IPS DF 19.7 (cell line): Measurements from ENCODE around the gene MLPH.
"Not testable (repeated sequence)": the region's sequence is repeated elsewhere in the genome, so short reads cannot be mapped to it uniquely, and the experiment has no call there.

Experiments
- DNase-seq: peaks from one replicate; pipeline ENCODE4 v3.0.0-alpha.2; 2013; ENCODE audit warnings: low read depth, low spot score

The MLPH gene

DNA sequence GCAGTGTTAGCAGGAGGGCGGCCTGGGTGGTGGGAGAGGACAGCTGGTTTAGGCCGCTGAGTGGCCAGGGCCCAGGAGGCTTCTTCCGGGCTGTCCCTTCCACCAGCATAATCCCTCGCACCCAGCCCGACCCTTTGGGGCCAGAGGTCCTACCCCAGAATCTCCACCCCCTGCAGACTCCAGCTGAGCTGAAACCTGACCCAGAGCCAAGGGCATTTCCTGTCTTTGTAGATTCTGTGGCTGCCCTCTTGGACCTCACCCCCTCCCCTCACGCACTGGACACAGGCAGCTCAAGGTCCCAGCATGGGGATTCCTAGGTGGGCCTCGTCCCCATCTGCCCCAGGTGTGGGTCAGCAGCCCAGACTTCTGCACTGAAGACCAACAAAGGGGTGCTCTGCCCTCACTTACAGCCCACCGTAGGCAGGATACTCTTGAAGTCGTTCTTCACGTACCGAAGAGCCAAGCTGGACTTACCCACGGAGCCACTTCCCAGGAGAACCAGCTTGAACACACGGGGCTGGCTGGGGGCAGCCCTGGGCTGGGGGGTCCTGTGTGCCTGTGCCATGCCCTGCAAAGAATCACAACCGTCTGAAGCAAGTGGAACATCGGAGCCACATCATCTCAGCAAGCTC is 98.7 kb downstream of the MLPH start:
- DNase-seq = no peak

DNA sequence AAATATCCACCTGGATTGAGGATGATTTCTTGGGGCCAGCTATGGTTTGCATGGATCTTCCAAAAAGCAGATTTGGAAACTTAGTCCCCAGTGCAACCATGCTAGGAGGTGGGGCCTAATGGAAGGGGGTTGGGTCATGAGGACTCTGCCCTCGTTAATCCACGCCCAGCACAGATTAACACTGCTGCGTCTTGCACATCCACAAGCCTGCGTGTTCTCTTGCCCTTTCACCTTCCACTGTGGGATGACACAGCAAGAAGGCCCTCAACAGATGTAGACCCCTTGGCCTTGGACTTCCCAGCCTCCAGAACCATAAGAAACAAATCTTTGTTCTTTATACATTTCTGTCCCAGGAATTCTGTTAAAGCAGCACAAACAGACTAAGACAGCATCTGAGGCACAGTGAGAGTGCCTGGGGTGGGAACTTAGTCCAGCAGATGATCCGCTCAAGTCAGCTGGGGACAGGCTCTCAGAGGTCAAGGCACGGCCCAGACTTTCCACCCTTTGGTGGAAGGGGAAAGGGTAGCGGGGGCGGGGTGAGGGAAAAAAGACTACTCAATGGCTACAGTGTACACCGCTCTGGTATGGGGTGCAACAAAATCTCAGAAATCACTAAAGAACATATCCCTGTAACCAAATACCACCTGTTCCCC is 101.1 kb downstream of the MLPH start:
- no peak for DNase-seq

DNA sequence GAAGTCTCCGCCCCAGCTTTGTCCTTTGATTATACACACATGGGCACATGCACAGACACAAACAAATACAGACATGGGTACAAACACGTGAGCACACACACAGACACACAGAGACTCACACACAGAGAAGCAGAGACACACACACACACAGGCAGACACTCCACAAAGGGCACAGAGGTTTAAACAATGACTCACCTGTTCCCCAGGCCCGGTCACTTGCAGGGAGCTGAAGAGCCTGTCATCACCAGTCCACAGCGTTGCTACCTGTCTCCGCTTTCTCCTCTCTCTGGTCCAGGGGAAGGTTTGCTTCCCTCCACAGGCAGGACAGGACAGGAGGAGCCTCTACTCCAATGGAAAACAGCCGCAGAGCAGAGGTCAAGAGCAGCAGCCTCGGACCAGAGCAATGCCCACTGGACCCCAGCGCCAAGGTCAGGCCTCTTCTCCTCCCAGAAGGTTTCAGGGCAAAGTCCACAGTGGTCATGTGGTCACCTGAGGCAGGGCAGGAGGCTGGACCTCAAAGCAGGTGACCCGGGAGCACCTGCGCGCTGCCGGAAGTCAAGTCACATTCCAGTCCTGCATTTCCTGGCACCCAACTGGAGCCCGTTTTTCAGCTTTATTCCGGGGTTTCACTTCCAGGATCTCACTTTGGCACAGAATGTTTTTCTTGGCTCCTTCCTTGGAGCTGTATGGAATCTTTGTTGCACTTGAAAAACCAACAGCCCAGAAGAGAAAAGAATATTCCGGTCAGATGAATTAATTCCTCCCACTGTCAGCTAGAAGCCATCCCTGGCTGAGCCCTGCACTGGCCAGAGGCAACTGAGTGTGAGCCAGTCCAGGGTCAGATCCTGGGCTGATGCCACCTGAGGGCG is 103.5 kb downstream of the MLPH start, which contains the start of gene RAB17:
Gene RAB17 (minus strand): TSS at position 463 of the 869 bp plus-strand sequence. CDS start 4,580 bp downstream, outside the sequence.
- no peak for DNase-seq

DNA sequence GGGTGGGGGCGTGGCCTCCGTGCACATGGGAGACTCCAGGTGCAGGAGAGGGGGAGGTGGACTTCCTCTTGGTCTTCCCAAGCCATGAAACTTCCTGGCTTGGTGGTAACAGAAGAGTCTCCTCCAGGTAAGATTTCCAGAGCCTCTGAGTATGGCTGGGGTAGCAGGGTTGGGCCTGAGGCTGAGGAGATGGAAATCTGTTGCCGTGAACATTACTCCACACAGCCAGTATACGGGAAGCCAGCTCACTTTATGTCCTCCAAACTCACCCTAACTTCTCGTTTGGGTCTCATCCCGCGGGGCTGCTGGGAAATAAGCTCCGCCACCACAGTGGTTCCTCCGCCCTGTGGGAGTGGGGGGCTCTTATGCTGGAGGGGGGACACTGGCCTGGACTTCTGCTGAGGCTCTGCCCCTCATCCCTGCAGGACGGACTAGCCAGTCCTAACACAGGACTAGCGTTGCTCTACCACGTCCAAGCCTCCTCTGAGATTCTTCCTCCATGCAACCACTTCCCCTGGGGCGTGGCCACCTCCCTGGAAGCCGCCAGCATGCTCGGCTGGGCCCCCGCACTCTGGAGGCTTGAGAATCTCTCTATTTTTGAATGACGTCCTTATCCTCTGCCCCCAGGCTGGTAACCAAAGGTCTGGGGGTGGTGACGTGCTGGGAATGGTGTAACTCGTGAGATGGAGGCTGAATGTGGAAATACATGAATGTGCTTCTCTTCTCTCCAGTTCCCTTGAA is 104.3 kb downstream of the MLPH start:
- DNase-seq = no peak

DNA sequence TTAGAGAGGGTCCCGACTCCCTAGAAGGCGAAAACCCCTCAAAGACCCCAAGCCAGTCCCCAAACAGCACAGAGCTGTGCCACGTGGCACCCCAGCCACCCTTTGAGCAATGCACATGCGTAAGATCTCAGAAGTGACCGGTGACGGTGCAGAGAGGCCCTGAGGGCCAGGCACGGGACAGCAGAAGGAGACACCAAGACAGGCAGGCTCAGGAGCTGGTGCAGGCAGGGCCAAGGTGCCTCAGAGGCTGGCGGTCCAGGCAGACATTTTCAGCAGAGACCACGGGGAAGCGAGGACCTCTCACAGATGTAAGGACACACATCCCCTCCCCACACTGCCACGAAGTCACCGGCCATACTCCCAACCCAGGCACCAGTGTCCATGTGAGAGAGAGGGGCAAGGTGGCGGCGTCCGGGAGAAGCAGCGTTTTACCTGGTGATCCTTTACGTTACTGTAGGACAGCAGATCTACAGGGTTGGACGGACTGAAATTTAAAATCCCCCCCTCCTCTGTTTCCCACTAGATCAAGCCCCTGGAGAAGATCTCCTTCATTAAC is 105.5 kb downstream of the MLPH start:
- DNase-seq = no peak

DNA sequence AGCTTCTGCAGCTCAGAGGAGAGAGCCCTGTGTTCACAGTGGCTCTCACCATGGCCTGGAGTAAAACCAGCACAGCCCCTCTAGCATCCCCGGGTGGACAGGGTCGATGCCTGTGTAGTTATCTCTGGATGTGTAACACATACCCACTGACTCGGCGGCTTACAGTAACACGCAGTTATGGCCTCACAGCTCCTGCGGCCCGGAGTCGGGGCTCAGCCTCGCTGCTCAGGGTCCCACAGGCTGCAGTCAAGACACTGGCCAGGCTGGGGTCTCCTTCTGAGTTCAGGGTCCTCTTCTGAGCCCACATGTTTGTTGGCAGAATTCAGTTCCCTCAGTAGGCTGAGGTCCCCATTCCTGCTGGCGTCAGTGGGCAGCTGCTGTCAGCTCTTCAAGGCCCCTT is 106.0 kb downstream of the MLPH start:
- DNase-seq = no peak

DNA sequence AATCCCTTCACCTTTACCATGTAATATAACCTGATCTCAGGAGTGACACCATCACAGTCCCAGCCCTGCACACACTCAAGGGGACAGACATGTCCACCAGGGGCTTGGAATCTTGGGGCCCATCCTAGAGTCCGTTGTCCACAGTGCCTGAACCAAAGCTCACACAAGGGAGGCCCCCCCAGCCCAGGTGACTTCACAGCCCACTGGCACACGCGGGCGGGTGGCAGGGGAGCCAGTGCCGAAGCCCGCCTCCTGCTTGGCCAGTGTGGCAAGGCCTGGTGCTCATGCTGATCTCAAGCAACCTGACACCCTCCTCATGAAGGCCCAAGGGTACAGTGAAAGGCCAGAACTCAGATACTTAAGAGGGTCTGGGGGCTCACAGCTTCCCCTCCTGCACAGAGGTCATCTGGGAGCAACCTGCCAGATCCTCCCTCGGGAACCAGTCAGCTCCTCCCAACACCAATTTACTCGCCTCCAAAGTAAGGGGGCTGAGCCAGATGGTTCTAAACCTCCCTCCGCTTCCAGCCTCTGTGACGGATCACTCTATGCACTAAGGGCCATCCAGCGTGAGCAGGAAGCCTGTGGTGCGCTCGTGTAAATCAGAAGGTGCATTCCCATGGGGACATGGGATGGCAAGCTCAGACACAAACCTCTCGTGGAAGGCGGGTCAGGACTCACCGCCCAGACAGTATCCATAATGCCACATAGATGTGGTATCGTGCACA is 106.7 kb downstream of the MLPH start:
- DNase-seq = no peak

DNA sequence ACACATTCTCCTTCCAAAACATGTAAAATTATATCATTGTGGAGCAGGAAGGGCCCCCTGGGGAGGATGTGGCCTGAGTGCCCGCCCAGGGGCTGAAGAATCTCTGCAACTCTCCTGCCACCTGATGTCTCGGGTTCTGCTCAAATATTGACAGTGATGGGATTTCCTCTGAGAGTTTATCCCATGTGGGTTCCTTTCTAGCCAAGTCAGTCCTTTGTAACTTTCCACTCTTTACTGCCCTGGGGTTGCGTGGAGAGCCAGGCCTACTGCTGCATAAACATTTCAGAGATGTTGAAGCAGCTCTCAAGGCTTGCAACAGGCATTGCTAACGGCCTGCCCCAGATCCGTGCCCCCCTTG is 107.4 kb downstream of the MLPH start:
- no peak for DNase-seq

DNA sequence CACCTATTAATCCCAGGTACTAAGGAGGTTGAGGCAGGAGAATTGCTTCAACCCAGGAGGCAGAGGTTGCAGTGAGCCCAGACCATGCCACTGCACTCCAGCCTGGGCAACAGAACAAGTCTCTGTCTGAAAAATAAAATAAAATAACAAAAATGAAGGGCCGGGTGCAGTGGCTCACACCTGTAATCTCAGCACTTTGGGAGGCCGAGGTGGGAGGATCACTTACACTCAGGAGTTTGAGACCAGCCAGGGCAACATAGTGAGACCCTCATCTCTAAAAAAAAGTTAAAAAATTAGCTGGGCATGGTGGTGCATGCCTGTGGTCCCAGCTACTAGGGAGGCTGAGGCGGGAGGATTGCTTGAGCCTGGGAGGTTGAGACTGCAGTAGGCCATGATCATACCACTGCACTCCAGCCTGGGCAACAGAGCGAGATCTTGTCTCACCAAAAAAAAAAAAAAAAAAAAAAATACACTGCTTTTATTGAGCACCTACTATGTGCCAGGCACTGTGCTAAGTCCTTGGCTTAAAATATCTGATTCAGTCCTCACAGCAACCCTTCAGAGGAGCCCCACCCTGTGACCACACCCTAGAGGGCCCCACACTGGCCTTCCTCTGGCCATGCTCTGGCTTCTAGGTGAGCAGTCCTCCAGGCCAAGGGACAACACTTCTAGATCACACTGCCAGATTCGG is 108.9 kb downstream of the MLPH start:
- not testable (repeated sequence) for DNase-seq

DNA sequence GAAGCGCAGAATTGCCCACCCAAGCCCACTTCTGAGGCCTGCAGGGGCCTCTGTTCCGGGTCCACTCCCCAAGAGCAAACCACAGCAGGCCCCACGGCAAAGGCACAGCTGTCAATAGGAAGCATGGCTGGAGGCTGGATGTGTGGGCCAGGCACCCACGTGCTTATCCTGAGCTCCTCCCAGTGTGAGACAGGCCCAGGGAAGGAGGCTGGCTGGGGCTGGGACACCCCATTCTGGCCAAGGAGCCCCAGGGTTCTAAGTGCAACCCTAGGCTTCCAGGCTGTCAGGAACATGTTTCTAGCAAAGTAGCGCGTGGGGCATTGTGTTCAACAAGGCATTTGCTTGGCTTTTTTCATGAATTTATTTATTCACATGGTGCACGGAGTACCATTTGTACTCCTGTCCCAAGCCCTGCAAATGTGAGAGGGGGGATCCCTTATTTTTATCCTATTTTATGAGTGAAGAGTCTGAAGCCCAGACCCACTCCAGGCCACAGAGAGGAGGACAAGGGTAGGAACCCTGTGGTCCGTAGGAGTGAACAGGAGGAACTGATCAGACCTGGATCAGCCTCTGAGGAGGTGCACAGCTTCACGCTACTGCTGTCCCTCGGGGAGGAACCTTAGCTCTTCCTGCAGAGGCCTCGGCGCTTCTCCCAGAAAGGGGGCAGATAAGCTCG is 109.6 kb downstream of the MLPH start:
- no peak for DNase-seq

DNA sequence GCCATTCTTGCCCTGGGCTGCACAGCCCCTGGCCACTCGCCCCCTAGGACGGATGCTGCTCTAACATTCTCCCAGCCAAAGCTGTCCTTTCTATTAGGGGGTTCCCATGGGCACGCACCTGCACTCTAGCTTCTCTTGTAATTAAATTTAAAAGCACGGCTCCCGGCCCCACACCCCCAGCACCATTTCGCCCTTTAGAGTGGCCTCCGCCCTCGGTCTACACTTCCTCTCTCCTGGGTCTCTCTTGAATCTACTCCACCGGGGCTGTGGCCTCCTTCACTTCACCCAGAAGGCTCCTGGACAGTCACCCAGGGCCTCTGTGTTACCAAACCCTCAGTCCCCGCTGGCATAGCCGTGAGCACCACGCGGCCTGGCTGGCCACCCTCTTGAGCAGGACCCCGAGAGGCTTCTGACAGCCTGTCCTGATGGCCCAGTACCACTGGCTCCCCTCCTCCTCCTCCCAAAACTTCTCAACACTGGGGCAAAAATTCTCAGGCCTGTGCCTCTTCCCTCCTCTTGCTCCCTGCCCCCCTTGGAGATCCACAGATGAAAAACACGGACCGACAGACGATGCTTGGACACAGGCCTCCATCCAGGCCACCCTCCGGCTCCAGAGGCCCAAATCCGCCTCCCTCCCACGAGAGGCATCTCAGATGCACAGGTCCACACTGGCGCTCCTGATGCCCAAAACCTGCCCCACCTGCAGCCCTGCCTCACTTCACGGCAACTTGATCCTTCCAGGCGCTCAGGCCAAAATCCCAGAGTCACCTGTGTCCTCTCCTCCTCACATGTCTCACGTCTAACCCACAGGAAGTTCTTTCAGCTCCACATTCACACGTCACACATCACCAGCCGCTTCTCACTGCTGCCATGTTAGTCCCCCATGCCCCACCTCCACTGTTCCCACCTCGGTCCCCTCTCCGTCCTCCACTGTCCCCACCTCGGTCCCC is 110.4 kb downstream of the MLPH start:
- DNase-seq = no peak

DNA sequence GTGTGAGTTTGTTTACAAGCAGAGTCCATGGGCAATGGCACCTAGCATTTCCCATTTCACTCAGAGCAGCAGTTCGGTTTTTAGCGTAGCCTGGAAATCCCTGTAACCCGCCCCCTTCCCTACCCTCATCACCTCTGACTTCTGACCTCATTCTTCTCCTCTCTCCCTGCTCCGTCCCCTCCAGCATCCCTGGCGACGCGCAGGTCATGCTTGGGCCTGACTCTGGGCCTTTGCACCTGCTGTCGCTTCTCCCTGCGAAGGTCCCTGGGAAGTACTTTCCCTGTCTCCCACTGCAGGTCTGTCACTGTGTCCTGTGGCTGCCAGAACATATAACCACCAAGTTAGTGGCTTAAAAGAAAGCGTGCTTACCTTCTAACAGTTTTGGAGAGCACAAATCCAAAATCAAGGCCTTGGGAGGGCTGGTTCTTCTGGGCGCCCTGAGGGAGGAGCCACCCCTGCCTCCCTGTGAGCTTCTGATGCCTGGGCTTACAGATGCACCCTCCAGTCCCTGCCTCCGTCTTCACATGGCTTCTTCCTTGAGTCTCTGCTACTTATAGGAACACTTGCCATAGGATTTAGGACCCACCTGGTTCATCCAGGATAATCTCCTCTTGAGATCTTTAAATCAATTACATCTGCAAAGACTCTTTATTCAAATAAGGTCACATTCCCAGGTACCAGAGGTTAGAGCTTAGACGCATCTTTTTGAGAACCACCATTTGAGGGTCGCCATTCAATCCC is 111.6 kb downstream of the MLPH start:
- DNase-seq = no peak

DNA sequence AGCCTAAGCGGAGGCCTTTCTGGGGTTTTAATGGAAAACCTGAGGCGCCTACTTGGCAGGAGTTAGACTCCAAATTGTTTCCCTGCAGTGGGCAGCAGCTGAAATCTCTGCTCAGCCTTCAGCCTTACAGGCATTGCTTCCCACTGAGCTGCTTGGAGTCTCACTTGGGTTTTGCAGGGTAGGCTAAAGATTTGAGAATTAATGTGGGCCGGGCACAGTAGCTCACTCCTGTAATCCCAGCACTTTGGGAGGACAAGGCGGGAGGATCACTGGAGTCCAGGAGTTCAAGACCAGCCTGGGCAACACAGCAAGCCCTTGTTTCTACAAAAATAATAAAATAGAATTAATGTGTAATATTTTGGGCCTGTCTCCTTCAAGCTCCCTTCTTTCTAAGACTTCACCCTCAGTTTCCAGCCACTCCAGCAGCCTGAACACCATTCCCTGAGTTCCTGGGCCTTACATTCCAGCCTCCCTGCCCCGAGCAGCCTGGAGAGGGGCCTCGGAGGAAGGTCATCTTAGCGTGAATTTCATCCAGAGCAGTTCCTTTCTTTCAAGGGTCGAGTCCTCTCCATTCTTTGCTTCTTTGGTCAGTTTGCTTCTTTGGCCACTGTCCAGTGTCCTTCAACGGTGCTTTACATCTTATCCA is 112.5 kb downstream of the MLPH start:
- DNase-seq = no peak

DNA sequence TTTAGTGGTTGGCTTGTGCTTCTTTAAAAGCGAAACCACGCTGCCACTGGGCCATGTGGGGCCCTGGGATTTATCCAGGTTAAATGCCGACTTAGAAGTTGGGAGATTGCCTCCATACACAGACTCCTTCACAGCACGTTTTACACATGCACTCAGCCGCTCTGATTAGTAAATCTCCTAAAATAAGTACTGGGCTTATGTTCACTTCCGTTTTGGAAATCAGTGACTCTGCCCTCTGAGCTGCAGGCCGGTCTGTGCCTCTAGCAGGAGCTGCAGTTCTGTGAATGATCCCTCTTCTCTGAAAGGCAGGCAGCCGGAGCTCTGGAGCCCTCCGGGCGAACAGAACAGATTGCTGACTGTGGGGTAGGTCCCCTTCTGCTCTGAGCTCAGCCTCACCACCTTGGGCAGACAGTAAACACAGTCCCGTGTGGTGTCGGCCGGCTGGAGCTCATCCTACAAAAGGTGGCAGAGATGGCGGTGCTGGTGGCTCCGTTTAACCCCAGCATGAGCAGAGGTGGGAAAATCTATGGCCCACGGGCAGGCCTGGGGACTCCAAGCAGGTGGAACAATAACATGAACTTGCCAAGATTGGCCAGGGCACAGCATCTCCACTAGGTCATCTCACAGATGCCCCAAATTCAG is 113.3 kb downstream of the MLPH start:
- DNase-seq = no peak

DNA sequence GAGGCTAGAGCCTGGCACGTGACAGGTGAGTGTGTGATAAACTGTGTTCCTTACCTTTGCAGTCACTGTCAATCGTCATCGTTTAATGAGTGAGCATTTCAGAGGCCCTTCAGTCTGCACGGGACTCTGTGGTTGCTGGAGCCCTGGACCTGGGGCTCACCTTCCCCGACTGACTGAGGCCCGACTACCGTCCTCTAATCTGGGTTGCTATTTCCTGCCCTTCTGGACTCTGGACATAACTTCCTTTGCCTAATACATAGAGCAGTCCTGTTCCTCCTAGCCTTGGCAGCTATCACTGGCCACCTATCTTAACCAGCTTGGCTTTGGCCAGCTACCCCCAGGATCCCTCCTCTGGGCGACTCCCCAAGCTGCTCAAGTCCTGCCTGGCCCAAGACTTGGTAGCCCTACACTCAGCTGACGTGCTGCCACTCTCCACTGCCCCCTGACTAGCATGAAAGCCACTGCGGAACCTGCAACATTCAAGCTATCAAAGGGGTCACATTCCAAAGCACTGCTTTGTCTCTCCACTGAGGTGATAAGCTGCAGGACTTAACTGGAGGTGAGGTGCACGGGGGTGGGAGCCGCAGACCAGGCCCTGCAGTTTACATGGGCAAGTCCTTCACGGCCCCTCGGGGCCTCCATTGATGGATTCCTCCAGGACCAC is 114.5 kb downstream of the MLPH start:
- no peak for DNase-seq

DNA sequence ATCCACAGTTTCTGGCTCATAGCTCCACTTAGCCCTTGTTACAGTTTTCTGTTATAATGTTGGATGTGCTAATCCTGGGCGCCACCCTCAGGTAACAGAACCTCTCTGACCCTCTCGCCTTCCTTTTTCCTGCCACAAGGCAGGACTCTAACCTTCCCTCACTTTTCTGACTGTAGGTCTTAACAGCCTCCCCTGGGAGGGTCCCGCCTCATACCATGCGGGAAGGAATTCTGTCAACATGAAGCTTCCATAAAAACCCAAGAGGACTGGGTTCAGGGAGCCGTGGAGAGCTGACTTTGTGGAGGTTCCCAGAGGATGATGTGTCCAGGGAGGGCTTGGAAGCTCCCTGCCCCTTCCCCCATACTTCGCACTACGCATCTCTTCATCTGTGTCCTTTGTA is 115.4 kb downstream of the MLPH start:
- DNase-seq = no peak
